ENCODE results near the gene RAD51B.

GRCh38 chr14:68759937-68760336 is 940.4 kb downstream of the RAD51B start:
- TF ChIP-seq CENPX (CRISPR knock-in tag; IDR thresholded peaks at IDR 0.05) (no peak), ZNF501 (CRISPR knock-in tag; IDR thresholded peaks at IDR 0.05) (no peak), ZBTB1 (CRISPR knock-in tag; IDR thresholded peaks at IDR 0.05; ENCODE audit: borderline replicate concordance) (no peak), ZMYM3 (CRISPR knock-in tag; IDR thresholded peaks at IDR 0.05) (no peak), FIP1L1 (IDR thresholded peaks at IDR 0.05; ENCODE audit: borderline replicate concordance, insufficient read depth, low read depth, low read length) (no peak), FOXA3 (CRISPR knock-in tag; IDR thresholded peaks at IDR 0.05) (no peak), POLR2A (IDR thresholded peaks at IDR 0.05; ENCODE audit: insufficient read depth in 1 of 2, low read depth in 2 of 2, low read length in 2 of 2) (no peak), YEATS2 (CRISPR knock-in tag; IDR thresholded peaks at IDR 0.05; ENCODE audit: borderline replicate concordance) (no peak)
- TF ChIP-seq, protein P1, sequence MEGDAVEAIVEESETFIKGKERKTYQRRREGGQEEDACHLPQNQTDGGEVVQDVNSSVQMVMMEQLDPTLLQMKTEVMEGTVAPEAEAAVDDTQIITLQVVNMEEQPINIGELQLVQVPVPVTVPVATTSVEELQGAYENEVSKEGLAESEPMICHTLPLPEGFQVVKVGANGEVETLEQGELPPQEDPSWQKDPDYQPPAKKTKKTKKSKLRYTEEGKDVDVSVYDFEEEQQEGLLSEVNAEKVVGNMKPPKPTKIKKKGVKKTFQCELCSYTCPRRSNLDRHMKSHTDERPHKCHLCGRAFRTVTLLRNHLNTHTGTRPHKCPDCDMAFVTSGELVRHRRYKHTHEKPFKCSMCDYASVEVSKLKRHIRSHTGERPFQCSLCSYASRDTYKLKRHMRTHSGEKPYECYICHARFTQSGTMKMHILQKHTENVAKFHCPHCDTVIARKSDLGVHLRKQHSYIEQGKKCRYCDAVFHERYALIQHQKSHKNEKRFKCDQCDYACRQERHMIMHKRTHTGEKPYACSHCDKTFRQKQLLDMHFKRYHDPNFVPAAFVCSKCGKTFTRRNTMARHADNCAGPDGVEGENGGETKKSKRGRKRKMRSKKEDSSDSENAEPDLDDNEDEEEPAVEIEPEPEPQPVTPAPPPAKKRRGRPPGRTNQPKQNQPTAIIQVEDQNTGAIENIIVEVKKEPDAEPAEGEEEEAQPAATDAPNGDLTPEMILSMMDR (CRISPR knock-in tag; IDR thresholded peaks at IDR 0.05): no peak
- TF ChIP-seq, protein P2, sequence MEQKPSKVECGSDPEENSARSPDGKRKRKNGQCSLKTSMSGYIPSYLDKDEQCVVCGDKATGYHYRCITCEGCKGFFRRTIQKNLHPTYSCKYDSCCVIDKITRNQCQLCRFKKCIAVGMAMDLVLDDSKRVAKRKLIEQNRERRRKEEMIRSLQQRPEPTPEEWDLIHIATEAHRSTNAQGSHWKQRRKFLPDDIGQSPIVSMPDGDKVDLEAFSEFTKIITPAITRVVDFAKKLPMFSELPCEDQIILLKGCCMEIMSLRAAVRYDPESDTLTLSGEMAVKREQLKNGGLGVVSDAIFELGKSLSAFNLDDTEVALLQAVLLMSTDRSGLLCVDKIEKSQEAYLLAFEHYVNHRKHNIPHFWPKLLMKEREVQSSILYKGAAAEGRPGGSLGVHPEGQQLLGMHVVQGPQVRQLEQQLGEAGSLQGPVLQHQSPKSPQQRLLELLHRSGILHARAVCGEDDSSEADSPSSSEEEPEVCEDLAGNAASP (CRISPR knock-in tag; IDR thresholded peaks at IDR 0.05; ENCODE audit: borderline replicate concordance): no peak

All from HepG2 (cell line).